ENCODE results near the gene SIAH3. TPM values are rescaled to one million over a fixed set of nuclear protein-coding genes. Genes with fewer than 3 reads are reported as not detected.

SIAH3 gene
- total and polyA plus RNA-seq, 10 of the 15 experiments (the other 5 are each of a cell fraction or from before 2014, with no cell fraction given), result not detected

- TF ChIP-seq ZBTB11 (CRISPR knock-in tag; IDR thresholded peaks at IDR 0.05) (no peak), MYB (IDR thresholded peaks at IDR 0.05; ENCODE audit: borderline replicate concordance, low read depth, low read length) (no peak), KLF5 (IDR thresholded peaks at IDR 0.05; ENCODE audit: partially characterized antibody) (no peak), BRCA1 (IDR thresholded peaks at IDR 0.05; ENCODE audit: low read depth, low read length) (no peak), POLR2AphosphoS2 (IDR thresholded peaks at IDR 0.05; ENCODE audit: low read depth, low read length) (no peak), HCFC1 (IDR thresholded peaks at IDR 0.05; ENCODE audit: low read length) (no peak), POLR2AphosphoS5 (IDR thresholded peaks at IDR 0.05; ENCODE audit: low read length) (no peak), FOXM1 (IDR thresholded peaks at IDR 0.05; ENCODE audit: low read depth, low read length) (no peak), MEF2B (IDR thresholded peaks at IDR 0.05; ENCODE audit: partially characterized antibody, poor library complexity, severe bottlenecking) (no peak), NFYB (IDR thresholded peaks at IDR 0.05; ENCODE audit: insufficient read depth, low read depth, low read length) (no peak)
- TF ChIP-seq, protein P1, sequence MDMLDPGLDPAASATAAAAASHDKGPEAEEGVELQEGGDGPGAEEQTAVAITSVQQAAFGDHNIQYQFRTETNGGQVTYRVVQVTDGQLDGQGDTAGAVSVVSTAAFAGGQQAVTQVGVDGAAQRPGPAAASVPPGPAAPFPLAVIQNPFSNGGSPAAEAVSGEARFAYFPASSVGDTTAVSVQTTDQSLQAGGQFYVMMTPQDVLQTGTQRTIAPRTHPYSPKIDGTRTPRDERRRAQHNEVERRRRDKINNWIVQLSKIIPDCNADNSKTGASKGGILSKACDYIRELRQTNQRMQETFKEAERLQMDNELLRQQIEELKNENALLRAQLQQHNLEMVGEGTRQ (IDR thresholded peaks at IDR 0.05; ENCODE audit: borderline replicate concordance, low read depth, low read length), result no peak
- TF ChIP-seq, protein P2, sequence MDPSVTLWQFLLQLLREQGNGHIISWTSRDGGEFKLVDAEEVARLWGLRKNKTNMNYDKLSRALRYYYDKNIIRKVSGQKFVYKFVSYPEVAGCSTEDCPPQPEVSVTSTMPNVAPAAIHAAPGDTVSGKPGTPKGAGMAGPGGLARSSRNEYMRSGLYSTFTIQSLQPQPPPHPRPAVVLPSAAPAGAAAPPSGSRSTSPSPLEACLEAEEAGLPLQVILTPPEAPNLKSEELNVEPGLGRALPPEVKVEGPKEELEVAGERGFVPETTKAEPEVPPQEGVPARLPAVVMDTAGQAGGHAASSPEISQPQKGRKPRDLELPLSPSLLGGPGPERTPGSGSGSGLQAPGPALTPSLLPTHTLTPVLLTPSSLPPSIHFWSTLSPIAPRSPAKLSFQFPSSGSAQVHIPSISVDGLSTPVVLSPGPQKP (IDR thresholded peaks at IDR 0.05; ENCODE audit: low read depth, low read length), result no peak
Observed at GRCh38 chr13:45851956-45852355, 403 bp upstream of the SIAH3 start (continued).

Measured in GM12878 (cell line).